Measurements from ENCODE around the gene TJP1. TPM values are rescaled to one million over a fixed set of nuclear protein-coding genes. Genes with fewer than 3 reads are reported as not detected.

TJP1 gene
- total RNA-seq, 1 experiment from 2014 or later, result 159 TPM

DNA sequence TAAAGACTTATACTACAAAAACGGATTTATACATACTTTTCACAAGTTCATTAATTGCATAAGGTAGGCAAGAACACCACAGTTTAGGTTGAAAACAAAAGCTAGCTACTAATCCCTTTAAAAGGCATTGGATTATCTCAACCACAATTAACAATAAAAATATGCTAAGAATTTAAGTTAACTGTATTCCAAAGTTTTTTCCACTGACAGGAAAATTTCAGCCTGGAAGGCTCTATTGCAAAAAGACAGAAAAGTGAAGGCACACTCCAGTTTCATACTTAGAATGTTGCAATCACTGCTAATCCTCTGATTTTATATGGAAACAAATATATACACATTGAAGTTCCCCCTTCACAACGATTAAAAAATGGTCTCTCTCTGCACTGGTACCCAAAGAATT lies 71.5 kb downstream of the TJP1 start:
- CTCF ChIA-PET, result no interaction called here

GRCh38 chr15:29749365-29750086 lies 72.7 kb downstream of the TJP1 start:
- BruUV-seq (replicated peaks), result no TSS peak
- ChIA-PET POLR2A (ENCODE audit: unreplicated experiment) (no interaction called here), CTCF (no interaction called here)
- DNase-seq, result no peak
- no peak overlapping the region for H3K4me2 ChIP-seq
- H2AFZ ChIP-seq, result no peak overlapping the region
- H3K4me1 ChIP-seq (replicated peaks; ENCODE audit: insufficient read depth), result no peaks in the 10 kb centered on the region
- H3F3A ChIP-seq (ENCODE audit: insufficient read depth, low read depth), result no peaks in the 10 kb centered on the region; the same call in 1 of the 2 replicates
- H3K27me3 ChIP-seq (ENCODE audit: insufficient read depth, low read depth), result no peaks in the 10 kb centered on the region
- intact Hi-C loops (cut with micrococcal nuclease; ENCODE audit: unreplicated experiment), result loop anchor here (5.0 kb wide), 1 partner anchor 293 kb away; no protein-coding TSS in a partner anchor
- H3K27ac ChIP-seq, result no peak overlapping the region
- no peaks in the 10 kb centered on the region for H3K9me3 ChIP-seq (ENCODE audit: insufficient read depth, low read depth)
- no peak overlapping the region for H3K4me3 ChIP-seq
- no peaks in the 10 kb centered on the region for H3K79me2 ChIP-seq (ENCODE audit: low read depth)
- no peaks in the 10 kb centered on the region for H3K9me2 ChIP-seq (ENCODE audit: insufficient read depth)
- H4K20me1 ChIP-seq (ENCODE audit: insufficient read depth), result no peaks in the 10 kb centered on the region
- H3K36me3 ChIP-seq (ENCODE audit: low read depth), result no peaks in the 10 kb centered on the region; the same call in 1 of the 2 replicates
- TF ChIP-seq EZH2 (IDR thresholded peaks at IDR 0.05; ENCODE audit: low read depth), result no peak
- TF ChIP-seq, protein P1, sequence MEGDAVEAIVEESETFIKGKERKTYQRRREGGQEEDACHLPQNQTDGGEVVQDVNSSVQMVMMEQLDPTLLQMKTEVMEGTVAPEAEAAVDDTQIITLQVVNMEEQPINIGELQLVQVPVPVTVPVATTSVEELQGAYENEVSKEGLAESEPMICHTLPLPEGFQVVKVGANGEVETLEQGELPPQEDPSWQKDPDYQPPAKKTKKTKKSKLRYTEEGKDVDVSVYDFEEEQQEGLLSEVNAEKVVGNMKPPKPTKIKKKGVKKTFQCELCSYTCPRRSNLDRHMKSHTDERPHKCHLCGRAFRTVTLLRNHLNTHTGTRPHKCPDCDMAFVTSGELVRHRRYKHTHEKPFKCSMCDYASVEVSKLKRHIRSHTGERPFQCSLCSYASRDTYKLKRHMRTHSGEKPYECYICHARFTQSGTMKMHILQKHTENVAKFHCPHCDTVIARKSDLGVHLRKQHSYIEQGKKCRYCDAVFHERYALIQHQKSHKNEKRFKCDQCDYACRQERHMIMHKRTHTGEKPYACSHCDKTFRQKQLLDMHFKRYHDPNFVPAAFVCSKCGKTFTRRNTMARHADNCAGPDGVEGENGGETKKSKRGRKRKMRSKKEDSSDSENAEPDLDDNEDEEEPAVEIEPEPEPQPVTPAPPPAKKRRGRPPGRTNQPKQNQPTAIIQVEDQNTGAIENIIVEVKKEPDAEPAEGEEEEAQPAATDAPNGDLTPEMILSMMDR (conservative IDR thresholded peaks at IDR 0.05), result no peak

More for the DNA sequence above, 71.5 kb downstream of the TJP1 start:
- H3K27ac ChIP-seq, result no peak overlapping the region
- no peaks in the 10 kb centered on the region for H3K9me3 ChIP-seq (ENCODE audit: insufficient read depth, low read depth)
- H3K27me3 ChIP-seq (ENCODE audit: insufficient read depth, low read depth), result no peaks in the 10 kb centered on the region
- no peak for DNase-seq
- TF ChIP-seq, protein P1 (conservative IDR thresholded peaks at IDR 0.05), result no peak
- no peak for TF ChIP-seq EZH2 (IDR thresholded peaks at IDR 0.05; ENCODE audit: low read depth)
- H3K4me2 ChIP-seq, result no peak overlapping the region
- POLR2A ChIA-PET (ENCODE audit: unreplicated experiment), result no interaction called here
- no peak overlapping the region for H3K4me3 ChIP-seq
- H3K36me3 ChIP-seq (ENCODE audit: low read depth), result no peaks in the 10 kb centered on the region; the same call in 1 of the 2 replicates
- no peak overlapping the region for H2AFZ ChIP-seq
- intact Hi-C loops (cut with micrococcal nuclease; ENCODE audit: unreplicated experiment), result loop anchor here (5.0 kb wide), 1 partner anchor 292 kb away; no protein-coding TSS in a partner anchor
- no peaks in the 10 kb centered on the region for H3K9me2 ChIP-seq (ENCODE audit: insufficient read depth)
- H4K20me1 ChIP-seq (ENCODE audit: insufficient read depth), result no peaks in the 10 kb centered on the region
- no peaks in the 10 kb centered on the region; the same call in 1 of the 2 replicates for H3F3A ChIP-seq (ENCODE audit: insufficient read depth, low read depth)
- no TSS peak for BruUV-seq (replicated peaks)
- H3K4me1 ChIP-seq (replicated peaks; ENCODE audit: insufficient read depth), result no peaks in the 10 kb centered on the region
- H3K79me2 ChIP-seq (ENCODE audit: low read depth), result no peaks in the 10 kb centered on the region

DNA sequence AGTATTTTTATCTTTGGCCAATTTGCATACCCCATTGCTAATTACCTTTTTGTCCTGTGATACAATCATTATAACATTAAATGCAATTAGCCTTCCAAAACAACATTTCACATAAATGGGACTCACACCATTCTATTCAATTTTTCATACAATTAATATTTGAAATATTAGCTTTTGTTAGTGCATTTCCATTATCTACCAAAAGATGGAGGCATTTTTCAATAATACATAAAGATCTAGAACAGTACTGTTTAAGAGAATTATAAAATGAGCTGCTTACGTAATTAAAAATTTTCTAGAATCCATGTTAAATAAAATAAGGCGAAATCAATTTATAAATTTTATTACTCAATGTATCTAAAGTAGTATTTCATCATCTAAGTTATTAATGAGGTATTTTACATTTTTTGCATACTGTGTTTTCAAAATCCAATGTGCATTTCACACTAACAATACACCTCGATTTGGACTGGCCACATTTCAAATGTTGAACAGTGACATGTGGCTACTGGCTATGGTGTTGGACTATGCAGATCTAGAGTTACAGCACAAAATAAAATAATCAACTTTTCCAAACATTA lies 74.3 kb downstream of the TJP1 start:
- Histone ChIP-seq H3K36me3 (ENCODE audit: low read depth) (no peaks in the 10 kb centered on the region), H3K4me2 (no peak overlapping the region), H4K20me1 (ENCODE audit: insufficient read depth) (no peaks in the 10 kb centered on the region), H3K9me3 (ENCODE audit: insufficient read depth, low read depth) (no peaks in the 10 kb centered on the region), H3K9me2 (ENCODE audit: insufficient read depth) (no peaks in the 10 kb centered on the region), H2AFZ (no peak overlapping the region), H3F3A (ENCODE audit: insufficient read depth, low read depth) (no peaks in the 10 kb centered on the region), H3K27ac (no peak overlapping the region), H3K4me1 (replicated peaks; ENCODE audit: insufficient read depth) (no peaks in the 10 kb centered on the region), H3K79me2 (ENCODE audit: low read depth) (no peaks in the 10 kb centered on the region), H3K4me3 (no peak overlapping the region), H3K27me3 (ENCODE audit: insufficient read depth, low read depth) (no peaks in the 10 kb centered on the region)
- TF ChIP-seq EZH2 (IDR thresholded peaks at IDR 0.05; ENCODE audit: low read depth), result no peak
- TF ChIP-seq, protein P1 (conservative IDR thresholded peaks at IDR 0.05), result peak; percentile 73
- BruUV-seq (replicated peaks), result no TSS peak
- ChIA-PET CTCF (interaction anchor here (1.0 to 2.2 kb wide), 4 partner anchors 11 to 327 kb away, joined by 3 to 13 read pairs (median 7); no protein-coding TSS in a partner anchor), POLR2A (ENCODE audit: unreplicated experiment) (no interaction called here)
- intact Hi-C loops (cut with micrococcal nuclease; ENCODE audit: unreplicated experiment), result no loop called here
- no peak for DNase-seq

All from PC-9 (cell line).